Kidney (tissue), 14 donors: ENCODE results near the gene HP1BP3. TPM values are rescaled to one million over a fixed set of nuclear protein-coding genes. Genes with fewer than 3 reads are reported as not detected.
"Not testable (repeated sequence)": the region's sequence is repeated elsewhere in the genome, so short reads cannot be mapped to it uniquely, and the experiment has no call there.

Experiments
- DNase-seq, 5 donors: peaks; one replicate each; pipeline ENCODE4 v3.0.0-alpha.2; 2013 to 2020
- FAIRE-seq: peaks from 2 replicates; lab custom pipeline; 2012; peaks lifted over from hg19 to GRCh38; lab: Jason Lieb, UNC
- H3K27ac ChIP-seq, 2 donors: one replicate each; pipeline ENCODE4 v1.7.0; 2013; ENCODE audit warnings: low read depth in 2 of 2, low read length in 2 of 2, inconsistent platforms in 1 of 2
- H3K27me3 ChIP-seq: one replicate; pipeline ENCODE4 v1.7.1; 2013; ENCODE audit warnings: low read length, inconsistent platforms; ENCODE audit not compliant: control insufficient read depth, insufficient read depth
- H3K36me3 ChIP-seq, 3 donors: one replicate each; pipeline versions ENCODE4 v1.7.0 to v1.7.1; 2013; ENCODE audit warnings: low read length in 3 of 3, control low read depth in 1 of 3, inconsistent platforms in 1 of 3; ENCODE audit not compliant: insufficient read depth in 3 of 3, control insufficient read depth in 2 of 3
- H3K4me1 ChIP-seq, 3 donors: one replicate each; pipeline versions ENCODE4 v1.7.0 to v1.7.1; 2013; ENCODE audit warnings: low read length in 3 of 3, inconsistent platforms in 1 of 3, low read depth in 1 of 3; ENCODE audit not compliant: control insufficient read depth in 2 of 3, insufficient read depth in 2 of 3
- H3K4me3 ChIP-seq, 3 donors: one replicate each; pipeline versions ENCODE4 v1.7.0 to v1.8.1; 2013; ENCODE audit warnings: low read length in 3 of 3, control low read depth in 1 of 3, inconsistent platforms in 1 of 3
- H3K9ac ChIP-seq, 3 donors: one replicate each; pipeline versions ENCODE4 v1.7.0 to v1.7.1; 2013; ENCODE audit warnings: low read length in 3 of 3, control low read depth in 1 of 3, inconsistent platforms in 1 of 3
- H3K9me3 ChIP-seq, 3 donors: one replicate each; pipeline versions ENCODE4 v1.7.0 to v1.7.1; 2013; ENCODE audit warnings: low read length in 3 of 3, control low read depth in 1 of 3, inconsistent platforms in 1 of 3; ENCODE audit not compliant: control insufficient read depth in 2 of 3, insufficient read depth in 1 of 3
- CTCF ChIP-seq: IDR thresholded peaks from 3 replicates; pipeline ENCODE4 v1.5.1; 2012; ENCODE audit warnings: mild to moderate bottlenecking, moderate library complexity, borderline replicate concordance; ENCODE audit not compliant: insufficient read depth; ENCODE audit errors: extremely low read depth
- intact Hi-C: fragments of 100-400 bp; cut with DNase I; formaldehyde crosslinking; loops from one replicate; pipeline ENCODE4 v1.11.1; 2022
- polyA plus RNA-seq: library from polyadenylated mRNA; stranded (reverse); fragments of 350-450 nt; fragmentation: Illumina TruSeq; extraction: RNeasy Lipid Tissue Mini Kit (QIAGEN cat#74804); gene quantifications from one replicate; pipeline ENCODE4 v1.2.3, GENCODE V29; 2014; ENCODE audit warnings: low read depth, low replicate concordance; ENCODE audit not compliant: insufficient read depth
- total RNA-seq: library from RNA; stranded (reverse); fragmentation: NEBNext Ultra II Directional; extraction: Animal tissue kit (Norgen Biotek cat#: 25700); gene quantifications from one replicate; pipeline ENCODE4 v1.2.1, GENCODE V29; 2021
- donor health status: control.
- donor health status: control.
- donor health status: control.
- donor health status: control.
- donor health status: control.
- donor health status: DM: yes; HTN: yes; CAD: no.
- donor health status: Normal renal cell carcinoma (clear cell type).

Gene HP1BP3
- total and polyA plus RNA-seq, 2 donors from 2014 or later: 52.4 to 198 TPM

DNA sequence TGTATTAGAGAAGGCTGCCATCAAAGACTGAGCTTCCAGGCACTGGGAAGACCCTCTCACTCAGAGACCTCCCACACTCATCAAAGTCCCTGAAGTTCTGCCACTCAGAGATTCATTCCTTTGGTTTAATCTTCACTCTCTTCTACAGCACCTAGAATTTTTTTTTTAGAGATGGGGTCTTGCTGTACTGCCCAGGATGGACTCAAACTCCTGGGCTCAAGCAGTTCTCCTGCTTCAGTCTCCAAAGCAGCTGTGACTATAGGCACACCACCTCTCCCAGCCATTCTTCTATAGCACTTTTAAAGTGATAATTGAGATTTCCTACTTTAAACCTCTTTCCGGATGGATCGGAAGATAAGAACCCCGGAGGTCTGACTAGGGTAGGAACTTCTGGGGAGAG lies 3.7 kb upstream of the HP1BP3 start:
- no peaks in the 10 kb centered on the region for H3K9me3 ChIP-seq
- TF ChIP-seq CTCF: no peak
- intact Hi-C loops: no loop called here
- H3K27ac ChIP-seq: no peak overlapping the region
- H3K4me1 ChIP-seq: peaks cover 0 to 5% (median 0%) of the 10 kb centered on the region in 3 donors
- no peaks in the 10 kb centered on the region for H3K36me3 ChIP-seq
- DNase-seq: no peak
- no peak overlapping the region for H3K4me3 ChIP-seq
- H3K9ac ChIP-seq: no peak overlapping the region
- FAIRE-seq: no peak
- no peaks in the 10 kb centered on the region for H3K27me3 ChIP-seq

DNA sequence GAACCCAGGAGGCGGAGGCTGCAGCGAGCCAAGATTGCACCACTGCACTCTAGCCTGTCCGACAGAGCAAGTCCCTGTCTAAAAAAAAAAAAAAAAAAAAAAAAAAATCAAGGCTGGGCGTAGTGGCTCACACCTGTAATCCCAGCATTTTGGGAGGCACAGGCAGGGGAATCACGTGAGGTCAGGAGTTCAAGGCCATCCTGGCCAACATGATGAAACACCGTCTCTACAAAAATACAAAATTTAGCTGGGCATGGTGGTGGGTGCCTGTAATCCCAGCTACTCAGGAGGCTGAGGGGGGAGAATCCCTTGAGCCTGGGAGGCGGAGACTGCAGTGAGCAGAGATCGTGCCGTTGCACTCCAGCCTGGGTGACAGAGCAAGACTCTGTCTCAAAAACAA lies 2.5 kb upstream of the HP1BP3 start:
- intact Hi-C loops, H3K9me3 ChIP-seq, DNase-seq, FAIRE-seq, H3K9ac ChIP-seq, H3K27me3 ChIP-seq, H3K27ac ChIP-seq, H3K4me3 ChIP-seq, H3K36me3 ChIP-seq: not testable (repeated sequence)
- H3K4me1 ChIP-seq: peaks cover 0 to 12% (median 0%) of the 10 kb centered on the region in 3 donors

- Histone ChIP-seq H3K27ac (peak overlapping the region; percentile 82 to 95), H3K9me3 (no peaks in the 10 kb centered on the region), H3K4me3 (peak overlapping the region; percentile 66 to 93 (median 84)), H3K9ac (peak overlapping the region; percentile 27 to 88 (median 68)), H3K27me3 (no peaks in the 10 kb centered on the region), H3K4me1 (peaks cover 0 to 12% (median 0%) of the 10 kb centered on the region in 3 donors), H3K36me3 (no peaks in the 10 kb centered on the region)
- intact Hi-C loops: no loop called here
- no peak for TF ChIP-seq CTCF
- DNase-seq: peak in 4 of 5 donors; percentile 25 to 74 (median 56)
- no peak for FAIRE-seq
Observed at GRCh38 chr1:20787840-20788795, 1.0 kb upstream of the HP1BP3 start.
